Neural crest cell (in vitro differentiated cells): Measurements from ENCODE around the gene FSD2. TPM values are rescaled to one million over a fixed set of nuclear protein-coding genes. Genes with fewer than 3 reads are reported as not detected.
A peak's percentile ranks its signal among the peaks of the same experiment; 100 is the strongest.

Source experiments
- DNase-seq: peaks from one replicate; pipeline ENCODE4 v3.0.0; 2021; ENCODE audit warnings: low read depth, mixed read lengths, low spot score
- H3K27ac Mint-ChIP-seq: one replicate; pipeline ENCODE4 v1.8.0; 2021; ENCODE audit warnings: mild to moderate bottlenecking, mixed read lengths; ENCODE audit not compliant: unreplicated experiment
- H3K27me3 Mint-ChIP-seq: 2 replicates; pipeline ENCODE4 v1.8.0; 2021; ENCODE audit warnings: low read depth, mild to moderate bottlenecking, mixed read lengths
- H3K36me3 Mint-ChIP-seq: 2 replicates; pipeline ENCODE4 v1.8.0; 2021; ENCODE audit warnings: low read depth, mild to moderate bottlenecking, mixed read lengths
- H3K4me1 Mint-ChIP-seq: 2 replicates; pipeline ENCODE4 v1.8.0; 2021; ENCODE audit warnings: mixed read lengths
- H3K4me3 Mint-ChIP-seq: one replicate; pipeline ENCODE4 v1.8.0; 2021; ENCODE audit warnings: mild to moderate bottlenecking, mixed read lengths
- H3K9me3 Mint-ChIP-seq: 2 replicates; pipeline ENCODE4 v1.8.0; 2021; ENCODE audit warnings: mixed read lengths
- CTCF ChIP-seq: fragments of 200-600 bp; sonication (generic); conservative IDR thresholded peaks from 2 replicates; pipeline ENCODE4 v1.5.0; 2021; ENCODE audit warnings: antibody characterized with exemption, mild to moderate bottlenecking
- total RNA-seq: library from RNA; stranded (reverse); gene quantifications from 2 replicates; pipeline ENCODE4 v1.2.1, GENCODE V29; 2021

FSD2 gene
- total RNA-seq, 1 donor from 2014 or later: not detected

- Mint-ChIP-seq H3K9me3 (no peaks in the 10 kb centered on the region), H3K27me3 (no peaks in the 10 kb centered on the region), H3K27ac (no peak overlapping the region), H3K36me3 (peaks cover 34% of the 10 kb centered on the region), H3K4me1 (no peaks in the 10 kb centered on the region), H3K4me3 (no peak overlapping the region)
- no peak for TF ChIP-seq CTCF
- no peak for DNase-seq
These were observed 29.6 kb upstream of the FSD2 start for GRCh38 chr15:82835391-82835917.

GRCh38 chr15:82833362-82833682, 27.5 kb upstream of the FSD2 start:
- no peak for DNase-seq
- no peaks in the 10 kb centered on the region for H3K4me1 Mint-ChIP-seq
- no peaks in the 10 kb centered on the region for H3K9me3 Mint-ChIP-seq
- H3K36me3 Mint-ChIP-seq: peaks cover 27% of the 10 kb centered on the region
- no peak for TF ChIP-seq CTCF
- no peak overlapping the region for H3K27ac Mint-ChIP-seq
- no peaks in the 10 kb centered on the region for H3K27me3 Mint-ChIP-seq
- H3K4me3 Mint-ChIP-seq: no peak overlapping the region

- peaks cover 21% of the 10 kb centered on the region for H3K36me3 Mint-ChIP-seq
- no peaks in the 10 kb centered on the region for H3K27me3 Mint-ChIP-seq
- H3K9me3 Mint-ChIP-seq: no peaks in the 10 kb centered on the region
- DNase-seq: no peak
- H3K27ac Mint-ChIP-seq: no peak overlapping the region
- no peaks in the 10 kb centered on the region for H3K4me1 Mint-ChIP-seq
- TF ChIP-seq CTCF: peak; percentile 41
- H3K4me3 Mint-ChIP-seq: no peak overlapping the region
These were observed 26.9 kb upstream of the FSD2 start for GRCh38 chr15:82832601-82833361.

GRCh38 chr15:82831894-82832600, 26.2 kb upstream of the FSD2 start:
- Mint-ChIP-seq H3K36me3 (peaks cover 19% of the 10 kb centered on the region), H3K4me1 (no peaks in the 10 kb centered on the region), H3K9me3 (no peaks in the 10 kb centered on the region), H3K4me3 (no peak overlapping the region), H3K27ac (no peak overlapping the region), H3K27me3 (no peaks in the 10 kb centered on the region)
- DNase-seq: no peak
- no peak for TF ChIP-seq CTCF

- no peak for DNase-seq
- Mint-ChIP-seq H3K27ac (no peak overlapping the region), H3K9me3 (no peaks in the 10 kb centered on the region), H3K4me3 (no peak overlapping the region), H3K4me1 (no peaks in the 10 kb centered on the region), H3K36me3 (peaks cover 22% of the 10 kb centered on the region), H3K27me3 (no peaks in the 10 kb centered on the region)
- TF ChIP-seq CTCF: no peak
These were observed 24.7 kb upstream of the FSD2 start for GRCh38 chr15:82830427-82831173.
